Measurements from ENCODE around the gene CX3CR1. TPM values are rescaled to one million over a fixed set of nuclear protein-coding genes. Genes with fewer than 3 reads are reported as not detected.

CX3CR1 gene
- total RNA-seq, 1 experiment from 2014 or later, result not detected

DNA sequence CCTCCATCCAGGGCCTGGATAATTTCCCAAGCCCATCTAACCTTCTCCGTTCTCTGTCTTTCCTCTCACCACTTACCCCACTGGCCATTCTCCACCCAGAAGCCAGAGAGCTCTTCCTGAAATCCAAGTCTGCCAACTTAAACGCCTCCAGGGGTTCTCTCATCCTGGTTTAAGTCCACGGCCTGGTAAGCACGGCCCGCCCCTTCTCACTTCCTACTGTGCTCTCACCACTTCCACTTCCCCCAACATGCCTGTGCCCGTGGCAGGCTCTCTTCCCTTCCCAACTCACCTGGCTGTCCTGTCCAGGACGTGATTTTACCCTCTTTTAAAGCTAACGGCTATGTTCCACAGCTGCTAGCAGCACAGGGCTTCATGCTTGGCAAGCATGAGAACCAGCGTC is 1.7 kb upstream of the CX3CR1 start:
- CTCF ChIA-PET, result no interaction called here
- Histone ChIP-seq H3K27ac (ENCODE audit: low read length) (no peak overlapping the region), H3K27me3 (ENCODE audit: control insufficient read depth, insufficient read depth, low read length) (no peaks in the 10 kb centered on the region), H3K9me3 (ENCODE audit: control insufficient read depth, insufficient read depth, low read depth, low read length) (no peaks in the 10 kb centered on the region), H3K36me3 (ENCODE audit: control insufficient read depth, insufficient read depth, low read length) (no peaks in the 10 kb centered on the region), H3K4me3 (ENCODE audit: low read depth in 2 of 2, low read length in 2 of 2) (no peak overlapping the region), H3K4me1 (ENCODE audit: control insufficient read depth, insufficient read depth, low read length) (no peaks in the 10 kb centered on the region)
- TF ChIP-seq, protein P1, sequence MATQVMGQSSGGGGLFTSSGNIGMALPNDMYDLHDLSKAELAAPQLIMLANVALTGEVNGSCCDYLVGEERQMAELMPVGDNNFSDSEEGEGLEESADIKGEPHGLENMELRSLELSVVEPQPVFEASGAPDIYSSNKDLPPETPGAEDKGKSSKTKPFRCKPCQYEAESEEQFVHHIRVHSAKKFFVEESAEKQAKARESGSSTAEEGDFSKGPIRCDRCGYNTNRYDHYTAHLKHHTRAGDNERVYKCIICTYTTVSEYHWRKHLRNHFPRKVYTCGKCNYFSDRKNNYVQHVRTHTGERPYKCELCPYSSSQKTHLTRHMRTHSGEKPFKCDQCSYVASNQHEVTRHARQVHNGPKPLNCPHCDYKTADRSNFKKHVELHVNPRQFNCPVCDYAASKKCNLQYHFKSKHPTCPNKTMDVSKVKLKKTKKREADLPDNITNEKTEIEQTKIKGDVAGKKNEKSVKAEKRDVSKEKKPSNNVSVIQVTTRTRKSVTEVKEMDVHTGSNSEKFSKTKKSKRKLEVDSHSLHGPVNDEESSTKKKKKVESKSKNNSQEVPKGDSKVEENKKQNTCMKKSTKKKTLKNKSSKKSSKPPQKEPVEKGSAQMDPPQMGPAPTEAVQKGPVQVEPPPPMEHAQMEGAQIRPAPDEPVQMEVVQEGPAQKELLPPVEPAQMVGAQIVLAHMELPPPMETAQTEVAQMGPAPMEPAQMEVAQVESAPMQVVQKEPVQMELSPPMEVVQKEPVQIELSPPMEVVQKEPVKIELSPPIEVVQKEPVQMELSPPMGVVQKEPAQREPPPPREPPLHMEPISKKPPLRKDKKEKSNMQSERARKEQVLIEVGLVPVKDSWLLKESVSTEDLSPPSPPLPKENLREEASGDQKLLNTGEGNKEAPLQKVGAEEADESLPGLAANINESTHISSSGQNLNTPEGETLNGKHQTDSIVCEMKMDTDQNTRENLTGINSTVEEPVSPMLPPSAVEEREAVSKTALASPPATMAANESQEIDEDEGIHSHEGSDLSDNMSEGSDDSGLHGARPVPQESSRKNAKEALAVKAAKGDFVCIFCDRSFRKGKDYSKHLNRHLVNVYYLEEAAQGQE (IDR thresholded peaks at IDR 0.05; ENCODE audit: insufficient read depth in 1 of 2, low read depth in 2 of 2, low read length in 1 of 2), result no peak
- TF ChIP-seq, protein P2, sequence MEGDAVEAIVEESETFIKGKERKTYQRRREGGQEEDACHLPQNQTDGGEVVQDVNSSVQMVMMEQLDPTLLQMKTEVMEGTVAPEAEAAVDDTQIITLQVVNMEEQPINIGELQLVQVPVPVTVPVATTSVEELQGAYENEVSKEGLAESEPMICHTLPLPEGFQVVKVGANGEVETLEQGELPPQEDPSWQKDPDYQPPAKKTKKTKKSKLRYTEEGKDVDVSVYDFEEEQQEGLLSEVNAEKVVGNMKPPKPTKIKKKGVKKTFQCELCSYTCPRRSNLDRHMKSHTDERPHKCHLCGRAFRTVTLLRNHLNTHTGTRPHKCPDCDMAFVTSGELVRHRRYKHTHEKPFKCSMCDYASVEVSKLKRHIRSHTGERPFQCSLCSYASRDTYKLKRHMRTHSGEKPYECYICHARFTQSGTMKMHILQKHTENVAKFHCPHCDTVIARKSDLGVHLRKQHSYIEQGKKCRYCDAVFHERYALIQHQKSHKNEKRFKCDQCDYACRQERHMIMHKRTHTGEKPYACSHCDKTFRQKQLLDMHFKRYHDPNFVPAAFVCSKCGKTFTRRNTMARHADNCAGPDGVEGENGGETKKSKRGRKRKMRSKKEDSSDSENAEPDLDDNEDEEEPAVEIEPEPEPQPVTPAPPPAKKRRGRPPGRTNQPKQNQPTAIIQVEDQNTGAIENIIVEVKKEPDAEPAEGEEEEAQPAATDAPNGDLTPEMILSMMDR (IDR thresholded peaks at IDR 0.05), result no peak
- no peak for TF ChIP-seq POLR2AphosphoS5 (IDR thresholded peaks at IDR 0.05; ENCODE audit: low read depth, low read length)
- no peak for TF ChIP-seq TCF7L2 (IDR thresholded peaks at IDR 0.05; ENCODE audit: low read depth, low read length)
- TF ChIP-seq SIN3A (IDR thresholded peaks at IDR 0.05; ENCODE audit: borderline replicate concordance, insufficient read depth, low read depth, low read length), result no peak
- POLR2A ChIA-PET, result no interaction called here
- ATAC-seq (no peak), DNase-seq (ENCODE audit: low read depth, low spot score) (no peak)
- in situ Hi-C loops (cut with HindIII; ENCODE audit: low pct_unique_long_range_greater_than_20kb, low sequenced_read_pairs) (no loop called here), intact Hi-C loops (cut with micrococcal nuclease; ENCODE audit: unreplicated experiment) (no loop called here)
- no TSS peak for BruUV-seq (replicated peaks)

GRCh38 chr3:39280571-39280970 is 735 bp upstream of the CX3CR1 start:
- Histone ChIP-seq H3K4me1 (ENCODE audit: control insufficient read depth, insufficient read depth, low read length) (no peaks in the 10 kb centered on the region), H3K27ac (ENCODE audit: low read length) (no peak overlapping the region), H3K36me3 (ENCODE audit: control insufficient read depth, insufficient read depth, low read length) (no peaks in the 10 kb centered on the region), H3K9me3 (ENCODE audit: control insufficient read depth, insufficient read depth, low read depth, low read length) (no peaks in the 10 kb centered on the region), H3K4me3 (ENCODE audit: low read depth in 2 of 2, low read length in 2 of 2) (no peak overlapping the region), H3K27me3 (ENCODE audit: control insufficient read depth, insufficient read depth, low read length) (no peaks in the 10 kb centered on the region; the same call in 1 of the 2 replicates)
- in situ Hi-C loops (cut with HindIII; ENCODE audit: low pct_unique_long_range_greater_than_20kb, low sequenced_read_pairs), result no loop called here
- no peak for DNase-seq (ENCODE audit: low read depth, low spot score)
- no TSS peak for BruUV-seq (replicated peaks)
- TF ChIP-seq, protein P1 (IDR thresholded peaks at IDR 0.05; ENCODE audit: insufficient read depth in 1 of 2, low read depth in 2 of 2, low read length in 1 of 2), result no peak
- TF ChIP-seq SIN3A (IDR thresholded peaks at IDR 0.05; ENCODE audit: borderline replicate concordance, insufficient read depth, low read depth, low read length) (no peak), POLR2AphosphoS5 (IDR thresholded peaks at IDR 0.05; ENCODE audit: low read depth, low read length) (no peak), TCF7L2 (IDR thresholded peaks at IDR 0.05; ENCODE audit: low read depth, low read length) (no peak)
- TF ChIP-seq, protein P2 (IDR thresholded peaks at IDR 0.05), result no peak
- intact Hi-C loops (cut with micrococcal nuclease; ENCODE audit: unreplicated experiment), result no loop called here
- ChIA-PET POLR2A (no interaction called here), CTCF (interaction anchor here (1.1 kb wide), 1 partner anchor 12 kb away, joined by 3 read pairs; no protein-coding TSS in a partner anchor)
- no peak for ATAC-seq

All from Panc1 (cell line).